ENCODE results near the gene MANBA.
A peak's percentile ranks its signal among the peaks of the same experiment; 100 is the strongest.

MANBA gene

GRCh38 chr4:102675141-102675540, 85.6 kb downstream of the MANBA start:
- no peak for DNase-seq (ENCODE audit: low spot score)

- DNase-seq (ENCODE audit: low spot score) = no peak
Measured at GRCh38 chr4:102667001-102667400, 93.8 kb downstream of the MANBA start.

GRCh38 chr4:102665527-102665926, 95.2 kb downstream of the MANBA start:
- peak; percentile 7 for DNase-seq (ENCODE audit: low spot score)

- peak; percentile 50 for DNase-seq (ENCODE audit: low spot score)
Measured at GRCh38 chr4:102663073-102663472, 97.7 kb downstream of the MANBA start.

- no peak for DNase-seq (ENCODE audit: low spot score)
Measured at GRCh38 chr4:102657206-102657605, 103.6 kb downstream of the MANBA start.

GRCh38 chr4:102647117-102647516, 113.7 kb downstream of the MANBA start:
- no peak for DNase-seq (ENCODE audit: low spot score)

- no peak for DNase-seq (ENCODE audit: low spot score)
Measured at GRCh38 chr4:102642631-102643298, 118.0 kb downstream of the MANBA start.

- DNase-seq (ENCODE audit: low spot score) = no peak
Measured at GRCh38 chr4:102641793-102642192, 119.0 kb downstream of the MANBA start.

- DNase-seq (ENCODE audit: low spot score) = peak; percentile 69
Measured at GRCh38 chr4:102640669-102641068, 120.1 kb downstream of the MANBA start.

- no peak for DNase-seq (ENCODE audit: low spot score)
Measured at GRCh38 chr4:102639598-102639997, 121.2 kb downstream of the MANBA start.

GRCh38 chr4:102638621-102639020, 122.1 kb downstream of the MANBA start:
- DNase-seq (ENCODE audit: low spot score) = no peak

GRCh38 chr4:102637391-102637790, 123.4 kb downstream of the MANBA start:
- no peak for DNase-seq (ENCODE audit: low spot score)

- no peak for DNase-seq (ENCODE audit: low spot score)
Measured at GRCh38 chr4:102633100-102633499, 127.7 kb downstream of the MANBA start.

GRCh38 chr4:102632241-102633065, 128.3 kb downstream of the MANBA start:
- no peak for DNase-seq (ENCODE audit: low spot score)

GRCh38 chr4:102631616-102632015, 129.2 kb downstream of the MANBA start:
- DNase-seq (ENCODE audit: low spot score) = no peak

GRCh38 chr4:102629673-102630072, 131.1 kb downstream of the MANBA start:
- no peak for DNase-seq (ENCODE audit: low spot score)

- DNase-seq (ENCODE audit: low spot score) = peak; percentile 94
Measured at GRCh38 chr4:102627831-102628523, 132.8 kb downstream of the MANBA start.

GRCh38 chr4:102625232-102625930, 135.4 kb downstream of the MANBA start:
- peak; percentile 76 for DNase-seq (ENCODE audit: low spot score)

- DNase-seq (ENCODE audit: low spot score) = no peak
Measured at GRCh38 chr4:102624505-102624904, 136.3 kb downstream of the MANBA start.

- peak; percentile 33 for DNase-seq (ENCODE audit: low spot score)
Measured at GRCh38 chr4:102623622-102624021, 137.1 kb downstream of the MANBA start.

- peak; percentile 97 for DNase-seq (ENCODE audit: low spot score)
Measured at GRCh38 chr4:102620697-102621497, 139.9 kb downstream of the MANBA start.

Data from kidney tubule cell (primary cell).